Epithelial cell of proximal tubule (primary cell): Measurements from ENCODE around the gene KLHL6. TPM values are rescaled to one million over a fixed set of nuclear protein-coding genes. Genes with fewer than 3 reads are reported as not detected.

Experiments used
- DNase-seq: peaks from one replicate; pipeline ENCODE4 v3.0.0-alpha.2; 2011; ENCODE audit warnings: low read depth
- H3K4me3 ChIP-seq: 2 replicates; pipeline ENCODE4 v1.5.1; 2011; ENCODE audit warnings: low read depth, mild to moderate bottlenecking, low read length
- CTCF ChIP-seq: conservative IDR thresholded peaks from 2 replicates; pipeline ENCODE4 v1.5.1; 2012; ENCODE audit warnings: low read depth, mild to moderate bottlenecking, low read length
- total RNA-seq: library from RNA; depleted of rRNA; stranded (reverse); fragments of >200 nt; gene quantifications from 2 replicates; pipeline ENCODE4 v1.2.3, GENCODE V29; 2015

KLHL6 gene
- total RNA-seq, 1 donor from 2014 or later = not detected

- no peak for DNase-seq
- no peak overlapping the region for H3K4me3 ChIP-seq
- TF ChIP-seq CTCF = no peak
These were observed 63.3 kb downstream of the KLHL6 start for GRCh38 chr3:183491923-183492848.

GRCh38 chr3:183491109-183491922 is 64.2 kb downstream of the KLHL6 start:
- no peak for DNase-seq
- TF ChIP-seq CTCF = no peak
- H3K4me3 ChIP-seq = no peak overlapping the region

GRCh38 chr3:183490653-183491052 is 64.9 kb downstream of the KLHL6 start:
- TF ChIP-seq CTCF = no peak
- DNase-seq = no peak
- H3K4me3 ChIP-seq = no peak overlapping the region

GRCh38 chr3:183490211-183490601 is 65.3 kb downstream of the KLHL6 start:
- H3K4me3 ChIP-seq = no peak overlapping the region
- TF ChIP-seq CTCF = peak; percentile 2
- no peak for DNase-seq

GRCh38 chr3:183489455-183490210 is 65.9 kb downstream of the KLHL6 start:
- H3K4me3 ChIP-seq = no peak overlapping the region
- no peak for TF ChIP-seq CTCF
- DNase-seq = no peak

- no peak overlapping the region for H3K4me3 ChIP-seq
- TF ChIP-seq CTCF = no peak
- no peak for DNase-seq
These were observed 67.2 kb downstream of the KLHL6 start for GRCh38 chr3:183488343-183488742.
